Measurements from ENCODE around the gene RPL35A.
"Not testable (repeated sequence)": the region's sequence is repeated elsewhere in the genome, so short reads cannot be mapped to it uniquely, and the experiment has no call there.

The RPL35A gene

GRCh38 chr3:197953325-197953724 lies 3.3 kb downstream of the RPL35A start:
- no peak for FAIRE-seq

- FAIRE-seq, result no peak
Measured at GRCh38 chr3:197953881-197954280, 3.9 kb downstream of the RPL35A start.

GRCh38 chr3:197955892-197956477 lies 6.0 kb downstream of the RPL35A start:
- no peak for FAIRE-seq

GRCh38 chr3:197956626-197956988 lies 6.6 kb downstream of the RPL35A start:
- no peak for FAIRE-seq

- FAIRE-seq, result no peak
Measured at GRCh38 chr3:197957790-197958133, 7.8 kb downstream of the RPL35A start.

- no peak for FAIRE-seq
Measured at GRCh38 chr3:197958346-197958745, 8.4 kb downstream of the RPL35A start.

GRCh38 chr3:197958848-197959247 lies 8.9 kb downstream of the RPL35A start:
- FAIRE-seq, result not testable (repeated sequence)

- no peak for FAIRE-seq
Measured at GRCh38 chr3:197959500-197959890, 9.5 kb downstream of the RPL35A start.

GRCh38 chr3:197959891-197960693 lies 10.1 kb downstream of the RPL35A start, which contains the start of gene LMLN:
LMLN (plus strand) TSS chr3:197960217; CDS start chr3:197960246, 29 bp downstream.
- FAIRE-seq, result peak; percentile 82

- FAIRE-seq, result no peak
Measured at GRCh38 chr3:197960694-197961581, 10.9 kb downstream of the RPL35A start.

GRCh38 chr3:197961582-197961945 lies 11.6 kb downstream of the RPL35A start:
- no peak for FAIRE-seq

- FAIRE-seq, result no peak
Measured at GRCh38 chr3:197963019-197963637, 13.1 kb downstream of the RPL35A start.

GRCh38 chr3:197967337-197967989 lies 17.5 kb downstream of the RPL35A start:
- FAIRE-seq, result not testable (repeated sequence)

GRCh38 chr3:197970588-197970987 lies 20.6 kb downstream of the RPL35A start:
- FAIRE-seq, result no peak

- FAIRE-seq, result no peak
Measured at GRCh38 chr3:197974016-197974415, 24.0 kb downstream of the RPL35A start.

- no peak for FAIRE-seq
Measured at GRCh38 chr3:197975311-197975710, 25.3 kb downstream of the RPL35A start.

GRCh38 chr3:197983076-197983475 lies 33.1 kb downstream of the RPL35A start:
- no peak for FAIRE-seq

- FAIRE-seq, result no peak
Measured at GRCh38 chr3:197989651-197990050, 39.7 kb downstream of the RPL35A start.

- no peak for FAIRE-seq
Measured at GRCh38 chr3:197994736-197995135, 44.7 kb downstream of the RPL35A start.

- FAIRE-seq, result no peak
Measured at GRCh38 chr3:197996855-197997254, 46.9 kb downstream of the RPL35A start.

GRCh38 chr3:197997936-197998335 lies 47.9 kb downstream of the RPL35A start:
- FAIRE-seq, result no peak

Measured in TTC549 (cell line).